Activated CD4-positive, alpha-beta T cell treated with anti-CD3 and anti-CD28 coated beads, Interleukin-2, amount 10 ng/mL, durations not matched to agents 7 days and 5 days (primary cell): ENCODE measurements around the gene ARHGAP22. TPM values are rescaled to one million over a fixed set of nuclear protein-coding genes. Genes with fewer than 3 reads are reported as not detected.

ENCODE experiments used
- CTCF ChIA-PET: fragments of 350-600 bp; sonication (Branson Sonifier 250); formaldehyde crosslinking; loops from one replicate; lab custom pipeline; 2021; ENCODE audit warnings: antibody characterized with exemption; lab: Charles Lee
- POLR2A ChIA-PET: fragments of 350-600 bp; sonication (Branson Sonifier 250); formaldehyde crosslinking; loops from one replicate; lab custom pipeline; 2021; ENCODE audit warnings: antibody characterized with exemption; lab: Charles Lee
- DNase-seq: peaks from one replicate; pipeline ENCODE4 v3.0.0-alpha.2; 2020
- H3K27ac Mint-ChIP-seq: one replicate; pipeline ENCODE4 v1.8.0; 2021; ENCODE audit warnings: mild to moderate bottlenecking, moderate library complexity, mixed read lengths
- H3K27me3 Mint-ChIP-seq: one replicate; pipeline ENCODE4 v1.8.0; 2021; ENCODE audit warnings: mixed read lengths
- H3K36me3 Mint-ChIP-seq: one replicate; pipeline ENCODE4 v1.8.0; 2021; ENCODE audit warnings: low read depth, mixed read lengths
- H3K4me1 Mint-ChIP-seq: one replicate; pipeline ENCODE4 v1.8.0; 2021; ENCODE audit warnings: mixed read lengths
- H3K4me3 Mint-ChIP-seq: one replicate; pipeline ENCODE4 v1.8.0; 2021; ENCODE audit warnings: mild to moderate bottlenecking, moderate library complexity, mixed read lengths
- H3K9me3 Mint-ChIP-seq: one replicate; pipeline ENCODE4 v1.8.0; 2021; ENCODE audit warnings: mixed read lengths
- total RNA-seq, 2 experiments: library from RNA; stranded (reverse); gene quantifications; one replicate each; pipeline ENCODE4 v1.2.3, GENCODE V29; 2021

Gene ARHGAP22
- total RNA-seq, 2 experiments from 2014 or later: not detected

GRCh38 chr10:48600645-48601505 lies 4.0 kb downstream of the ARHGAP22 start:
- no peak for DNase-seq
- Mint-ChIP-seq H3K27me3 (peaks cover 26% of the 10 kb centered on the region), H3K4me1 (peaks cover under 1% of the 10 kb centered on the region), H3K36me3 (no peaks in the 10 kb centered on the region), H3K4me3 (no peak overlapping the region), H3K27ac (no peak overlapping the region), H3K9me3 (no peaks in the 10 kb centered on the region)
- ChIA-PET POLR2A (no interaction called here), CTCF (interaction anchor here (1.5 kb wide), 1 partner anchor 55 kb away, joined by 6 read pairs; no protein-coding TSS in a partner anchor)

GRCh38 chr10:48599830-48600134 lies 5.1 kb downstream of the ARHGAP22 start:
- no peaks in the 10 kb centered on the region for H3K36me3 Mint-ChIP-seq
- H3K4me1 Mint-ChIP-seq: no peaks in the 10 kb centered on the region
- CTCF ChIA-PET: interaction anchor here (0.6 to 1.5 kb wide), 2 partner anchors 56 to 1994 kb away, joined by 3 to 6 read pairs; no protein-coding TSS in a partner anchor
- no peak for DNase-seq
- no peaks in the 10 kb centered on the region for H3K9me3 Mint-ChIP-seq
- H3K4me3 Mint-ChIP-seq: no peak overlapping the region
- H3K27me3 Mint-ChIP-seq: peaks cover 18% of the 10 kb centered on the region
- POLR2A ChIA-PET: no interaction called here
- no peak overlapping the region for H3K27ac Mint-ChIP-seq

GRCh38 chr10:48598936-48599829 lies 5.7 kb downstream of the ARHGAP22 start:
- Mint-ChIP-seq H3K27ac (no peak overlapping the region), H3K9me3 (no peaks in the 10 kb centered on the region), H3K36me3 (no peaks in the 10 kb centered on the region), H3K27me3 (peaks cover 12% of the 10 kb centered on the region), H3K4me3 (no peak overlapping the region), H3K4me1 (no peaks in the 10 kb centered on the region)
- DNase-seq: no peak
- POLR2A ChIA-PET: no interaction called here
- CTCF ChIA-PET: interaction anchor here (0.6 to 1.5 kb wide), 3 partner anchors 10 to 1995 kb away, joined by 3 to 6 read pairs (median 3); no protein-coding TSS in a partner anchor

GRCh38 chr10:48598243-48598935 lies 6.5 kb downstream of the ARHGAP22 start:
- no peak for DNase-seq
- Mint-ChIP-seq H3K4me3 (no peak overlapping the region), H3K9me3 (no peaks in the 10 kb centered on the region), H3K27me3 (peaks cover 4% of the 10 kb centered on the region), H3K36me3 (no peaks in the 10 kb centered on the region), H3K27ac (no peak overlapping the region), H3K4me1 (no peaks in the 10 kb centered on the region)
- ChIA-PET POLR2A (no interaction called here), CTCF (interaction anchor here (1.5 kb wide), 1 partner anchor 10 kb away, joined by 3 read pairs; no protein-coding TSS in a partner anchor)

- Mint-ChIP-seq H3K4me1 (no peaks in the 10 kb centered on the region), H3K9me3 (no peaks in the 10 kb centered on the region), H3K27ac (no peak overlapping the region), H3K4me3 (no peak overlapping the region), H3K27me3 (peaks cover 2% of the 10 kb centered on the region), H3K36me3 (no peaks in the 10 kb centered on the region)
- ChIA-PET CTCF (no interaction called here), POLR2A (no interaction called here)
- DNase-seq: no peak
Measured at GRCh38 chr10:48595539-48595932, 9.3 kb downstream of the ARHGAP22 start.

DNA sequence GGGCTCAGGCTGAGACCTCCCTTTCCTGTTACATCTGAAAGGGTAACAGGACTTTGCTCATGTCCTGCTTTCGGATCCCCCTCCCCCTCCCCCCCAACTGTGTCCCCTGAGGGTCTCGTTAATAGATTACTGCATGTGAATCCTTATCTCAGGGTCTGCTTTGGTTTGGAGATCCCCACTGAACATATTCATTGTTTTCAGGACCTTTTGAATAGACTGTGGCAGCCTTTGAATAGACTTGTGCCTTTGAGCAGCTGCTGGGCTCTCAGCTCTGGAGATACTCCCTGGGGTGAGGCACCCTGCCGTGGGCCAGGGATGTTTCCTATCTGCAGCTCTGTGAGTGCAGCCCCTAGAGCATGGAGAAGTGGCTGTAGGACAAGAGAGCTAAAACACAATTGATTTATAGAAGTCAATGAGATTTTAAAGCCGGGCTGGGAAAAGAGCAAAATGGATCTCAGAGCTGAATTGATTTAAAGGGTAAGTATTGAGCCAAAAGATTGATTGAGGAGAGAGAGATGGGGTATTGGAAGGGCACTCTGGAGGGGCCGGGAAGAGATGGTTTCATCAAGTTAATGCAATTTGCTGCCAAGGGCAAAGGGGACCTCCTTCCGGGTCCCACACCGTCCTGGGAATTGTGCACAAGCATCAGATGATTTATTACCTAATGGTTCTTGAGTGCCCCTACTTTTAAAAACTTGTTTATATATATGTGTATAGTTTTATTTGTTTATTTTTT lies 9.9 kb downstream of the ARHGAP22 start:
- no peak for DNase-seq
- H3K4me3 Mint-ChIP-seq: no peak overlapping the region
- POLR2A ChIA-PET: interaction anchor here (0.6 kb wide), 1 partner anchor 1907 kb away, joined by 3 read pairs; no protein-coding TSS in a partner anchor
- no peaks in the 10 kb centered on the region for H3K9me3 Mint-ChIP-seq
- no peaks in the 10 kb centered on the region for H3K4me1 Mint-ChIP-seq
- H3K36me3 Mint-ChIP-seq: no peaks in the 10 kb centered on the region
- peaks cover 2% of the 10 kb centered on the region for H3K27me3 Mint-ChIP-seq
- no peak overlapping the region for H3K27ac Mint-ChIP-seq
- CTCF ChIA-PET: no interaction called here

GRCh38 chr10:48594371-48594770 lies 10.5 kb downstream of the ARHGAP22 start:
- Mint-ChIP-seq H3K4me1 (no peaks in the 10 kb centered on the region), H3K27me3 (peaks cover 2% of the 10 kb centered on the region), H3K27ac (no peak overlapping the region), H3K36me3 (no peaks in the 10 kb centered on the region), H3K4me3 (no peak overlapping the region), H3K9me3 (no peaks in the 10 kb centered on the region)
- POLR2A ChIA-PET: interaction anchor here (0.6 kb wide), 1 partner anchor 1908 kb away, joined by 3 read pairs; no protein-coding TSS in a partner anchor
- CTCF ChIA-PET: no interaction called here
- DNase-seq: no peak

DNA sequence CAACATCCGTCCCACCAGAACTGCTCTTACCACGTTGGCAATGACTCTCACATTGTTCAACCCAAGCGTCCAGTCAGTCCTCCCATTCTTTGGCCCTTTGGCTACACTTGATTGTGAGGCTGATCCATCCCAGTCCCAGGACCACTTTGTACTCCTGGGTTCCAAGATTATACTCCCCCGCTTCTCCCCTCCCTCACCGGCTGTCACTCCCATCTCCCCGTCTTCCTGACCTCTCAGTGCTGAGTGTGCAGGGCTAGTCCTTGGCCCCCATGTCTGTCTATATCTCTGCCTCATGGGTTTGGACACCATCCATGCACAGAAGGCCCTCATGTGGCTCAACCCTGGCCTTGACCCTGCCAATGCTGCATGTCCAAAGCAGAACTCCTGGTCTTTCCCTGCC lies 12.5 kb downstream of the ARHGAP22 start:
- CTCF ChIA-PET: interaction anchor here (0.7 kb wide), 1 partner anchor 202 kb away, joined by 3 read pairs; no protein-coding TSS in a partner anchor
- Mint-ChIP-seq H3K4me1 (no peaks in the 10 kb centered on the region), H3K27me3 (peaks cover 2% of the 10 kb centered on the region), H3K4me3 (no peak overlapping the region), H3K27ac (no peak overlapping the region), H3K36me3 (no peaks in the 10 kb centered on the region), H3K9me3 (no peaks in the 10 kb centered on the region)
- POLR2A ChIA-PET: no interaction called here
- no peak for DNase-seq

- ChIA-PET POLR2A (no interaction called here), CTCF (interaction anchor here (0.7 kb wide), 1 partner anchor 397 kb away, joined by 3 read pairs; no protein-coding TSS in a partner anchor)
Measured at GRCh38 chr10:48590945-48591344, 13.9 kb downstream of the ARHGAP22 start.

DNA sequence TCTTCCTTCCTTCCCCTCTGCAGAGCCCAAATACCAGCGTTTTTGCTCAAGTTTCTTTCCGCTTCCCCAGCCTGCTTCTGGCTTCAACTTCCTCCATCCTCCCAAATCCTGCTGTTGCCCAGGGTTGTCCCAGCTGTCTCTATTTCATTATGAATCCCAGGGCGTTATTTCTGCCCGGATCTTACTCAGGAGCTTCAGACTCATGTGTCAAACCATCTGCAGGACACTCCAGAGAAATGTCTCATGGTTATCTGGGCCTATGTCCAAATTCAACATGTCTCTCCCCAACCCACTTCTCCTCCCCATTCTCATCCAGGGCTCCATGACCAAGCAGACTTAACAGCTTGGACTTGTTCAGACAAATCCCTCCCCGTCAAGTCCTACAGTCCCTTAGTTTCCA lies 15.6 kb downstream of the ARHGAP22 start:
- peaks cover 2% of the 10 kb centered on the region for H3K27me3 Mint-ChIP-seq
- POLR2A ChIA-PET: no interaction called here
- H3K27ac Mint-ChIP-seq: no peak overlapping the region

More at GRCh38 chr10:48590945-48591344, 13.9 kb downstream of the ARHGAP22 start:
- no peak overlapping the region for H3K4me3 Mint-ChIP-seq
- no peaks in the 10 kb centered on the region for H3K36me3 Mint-ChIP-seq
- H3K27me3 Mint-ChIP-seq: peaks cover 2% of the 10 kb centered on the region
- H3K9me3 Mint-ChIP-seq: no peaks in the 10 kb centered on the region
- no peaks in the 10 kb centered on the region for H3K4me1 Mint-ChIP-seq
- no peak for DNase-seq
- no peak overlapping the region for H3K27ac Mint-ChIP-seq

DNA sequence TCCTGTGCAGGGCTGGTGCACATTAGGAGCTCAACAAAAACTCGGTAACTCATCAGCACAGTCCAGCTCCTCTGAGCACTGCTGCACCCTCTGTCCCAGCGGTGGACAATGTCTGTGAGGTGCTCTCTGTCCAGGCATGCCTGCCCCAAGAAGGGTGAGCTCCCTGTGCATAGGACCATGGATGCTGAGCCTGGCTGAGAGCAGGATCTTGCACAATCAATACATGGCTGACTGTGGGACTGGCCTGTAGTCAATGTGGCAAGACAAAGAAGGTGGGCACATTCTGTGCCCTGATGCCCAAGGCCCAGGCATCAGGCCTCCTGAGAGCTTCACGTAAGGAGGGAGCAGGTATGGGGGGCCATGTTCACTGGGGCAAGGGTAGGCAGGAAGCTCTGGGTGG lies 17.1 kb downstream of the ARHGAP22 start:
- Mint-ChIP-seq H3K4me1 (no peaks in the 10 kb centered on the region), H3K27me3 (peaks cover 1% of the 10 kb centered on the region), H3K4me3 (no peak overlapping the region), H3K9me3 (no peaks in the 10 kb centered on the region), H3K27ac (no peak overlapping the region), H3K36me3 (no peaks in the 10 kb centered on the region)
- ChIA-PET POLR2A (interaction anchor here (0.6 kb wide), 1 partner anchor 9 kb away, joined by 3 read pairs; no protein-coding TSS in a partner anchor), CTCF (interaction anchor here (0.6 to 1.1 kb wide), 2 partner anchors 20 to 69 kb away, joined by 3 to 5 read pairs; no protein-coding TSS in a partner anchor)
- DNase-seq: no peak

More for the DNA sequence above, 15.6 kb downstream of the ARHGAP22 start:
- no peaks in the 10 kb centered on the region for H3K36me3 Mint-ChIP-seq
- no peak overlapping the region for H3K4me3 Mint-ChIP-seq
- DNase-seq: no peak
- H3K4me1 Mint-ChIP-seq: no peaks in the 10 kb centered on the region
- H3K9me3 Mint-ChIP-seq: no peaks in the 10 kb centered on the region
- CTCF ChIA-PET: interaction anchor here (1.1 kb wide), 1 partner anchor 18 kb away, joined by 3 read pairs; no protein-coding TSS in a partner anchor
